Lower lobe of right lung (tissue), 2 donors: Measurements from ENCODE around the gene MROH7. TPM values are rescaled to one million over a fixed set of nuclear protein-coding genes. Genes with fewer than 3 reads are reported as not detected.

Experiments
- ATAC-seq, 2 donors: fragments of 200-7000 bp; cut with Tn5 transposase; one replicate each; pipeline ENCODE4 v1.9.1; 2020 to 2022; ENCODE audit warnings: mild to moderate bottlenecking in 2 of 2, moderate library complexity in 2 of 2
- DNase-seq: peaks from one replicate; pipeline ENCODE4 v3.0.0-alpha.2; 2020
- H3K27ac ChIP-seq: fragments of 200-600 bp; one replicate; pipeline ENCODE4 v1.8.0; 2022
- H3K27me3 ChIP-seq: fragments of 200-600 bp; one replicate; pipeline ENCODE4 v1.8.0; 2022; ENCODE audit warnings: low read depth
- H3K36me3 ChIP-seq: fragments of 200-600 bp; one replicate; pipeline ENCODE4 v1.8.0; 2022; ENCODE audit warnings: mild to moderate bottlenecking
- H3K4me1 ChIP-seq: fragments of 200-600 bp; one replicate; pipeline ENCODE4 v1.8.0; 2022
- H3K4me3 ChIP-seq: fragments of 200-600 bp; one replicate; pipeline ENCODE4 v1.8.0; 2022; ENCODE audit warnings: mild to moderate bottlenecking
- H3K9me3 ChIP-seq: fragments of 200-600 bp; one replicate; pipeline ENCODE4 v1.8.0; 2022
- intact Hi-C: fragments of 100-400 bp; cut with DNase I; formaldehyde crosslinking; loops from one replicate; pipeline ENCODE4 v1.11.0; 2022
- total RNA-seq: library from RNA; stranded (reverse); fragmentation: NEBNext Ultra II Directional; extraction: Animal tissue kit (Norgen Biotek cat#: 25700); gene quantifications from one replicate; pipeline ENCODE4 v1.2.1, GENCODE V29; 2021
- TF ChIP-seq, protein P1 (sequence below): fragments of 200-600 bp; IDR thresholded peaks from one replicate; pipeline ENCODE4 v1.8.0; 2022; ENCODE audit warnings: antibody characterized with exemption, mild to moderate bottlenecking
- donor health status: DM: no; HTN: yes; CAD: no; lungs with severe emphysema.

MROH7 gene
- total RNA-seq, 1 donor from 2014 or later = 2.1 TPM

DNA sequence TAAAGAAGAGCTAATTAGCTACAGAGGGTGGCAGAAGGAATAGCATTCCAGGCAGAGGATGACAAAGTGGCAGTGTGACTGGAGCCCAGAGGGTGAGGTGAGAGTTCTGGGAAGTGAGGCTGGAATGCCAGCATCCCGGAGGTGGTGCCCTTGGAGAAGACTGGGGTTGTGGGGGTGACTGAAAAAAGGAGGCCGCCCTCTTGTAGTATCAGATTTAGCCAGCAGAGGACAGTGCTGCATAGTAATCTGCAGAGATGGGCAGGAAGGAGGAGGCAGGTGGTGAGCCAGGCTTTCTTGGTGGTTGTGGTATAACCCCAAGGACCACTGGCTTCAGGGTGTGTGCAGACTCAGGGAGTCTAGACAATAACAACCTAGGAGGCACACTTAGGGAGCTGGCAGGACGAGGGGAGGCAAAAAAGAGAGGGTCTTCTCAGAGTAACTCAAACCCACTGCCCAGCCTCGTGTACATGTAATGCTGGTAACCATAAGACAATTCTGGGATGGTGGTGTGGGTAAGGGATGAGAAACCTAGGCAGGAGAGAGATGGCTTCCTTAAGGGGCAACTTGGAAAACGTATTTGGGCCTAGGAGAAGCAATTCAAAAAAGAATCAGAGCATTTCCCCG lies 30.5 kb downstream of the MROH7 start:
- Histone ChIP-seq H3K27ac (no peak overlapping the region), H3K4me1 (no peaks in the 10 kb centered on the region), H3K27me3 (no peaks in the 10 kb centered on the region), H3K36me3 (no peaks in the 10 kb centered on the region), H3K9me3 (no peaks in the 10 kb centered on the region), H3K4me3 (no peak overlapping the region)
- intact Hi-C loops = no loop called here
- TF ChIP-seq, protein P1, sequence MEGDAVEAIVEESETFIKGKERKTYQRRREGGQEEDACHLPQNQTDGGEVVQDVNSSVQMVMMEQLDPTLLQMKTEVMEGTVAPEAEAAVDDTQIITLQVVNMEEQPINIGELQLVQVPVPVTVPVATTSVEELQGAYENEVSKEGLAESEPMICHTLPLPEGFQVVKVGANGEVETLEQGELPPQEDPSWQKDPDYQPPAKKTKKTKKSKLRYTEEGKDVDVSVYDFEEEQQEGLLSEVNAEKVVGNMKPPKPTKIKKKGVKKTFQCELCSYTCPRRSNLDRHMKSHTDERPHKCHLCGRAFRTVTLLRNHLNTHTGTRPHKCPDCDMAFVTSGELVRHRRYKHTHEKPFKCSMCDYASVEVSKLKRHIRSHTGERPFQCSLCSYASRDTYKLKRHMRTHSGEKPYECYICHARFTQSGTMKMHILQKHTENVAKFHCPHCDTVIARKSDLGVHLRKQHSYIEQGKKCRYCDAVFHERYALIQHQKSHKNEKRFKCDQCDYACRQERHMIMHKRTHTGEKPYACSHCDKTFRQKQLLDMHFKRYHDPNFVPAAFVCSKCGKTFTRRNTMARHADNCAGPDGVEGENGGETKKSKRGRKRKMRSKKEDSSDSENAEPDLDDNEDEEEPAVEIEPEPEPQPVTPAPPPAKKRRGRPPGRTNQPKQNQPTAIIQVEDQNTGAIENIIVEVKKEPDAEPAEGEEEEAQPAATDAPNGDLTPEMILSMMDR = peak; percentile 68
- no peak for DNase-seq
- peak; percentile 73 to 78 for ATAC-seq

DNA sequence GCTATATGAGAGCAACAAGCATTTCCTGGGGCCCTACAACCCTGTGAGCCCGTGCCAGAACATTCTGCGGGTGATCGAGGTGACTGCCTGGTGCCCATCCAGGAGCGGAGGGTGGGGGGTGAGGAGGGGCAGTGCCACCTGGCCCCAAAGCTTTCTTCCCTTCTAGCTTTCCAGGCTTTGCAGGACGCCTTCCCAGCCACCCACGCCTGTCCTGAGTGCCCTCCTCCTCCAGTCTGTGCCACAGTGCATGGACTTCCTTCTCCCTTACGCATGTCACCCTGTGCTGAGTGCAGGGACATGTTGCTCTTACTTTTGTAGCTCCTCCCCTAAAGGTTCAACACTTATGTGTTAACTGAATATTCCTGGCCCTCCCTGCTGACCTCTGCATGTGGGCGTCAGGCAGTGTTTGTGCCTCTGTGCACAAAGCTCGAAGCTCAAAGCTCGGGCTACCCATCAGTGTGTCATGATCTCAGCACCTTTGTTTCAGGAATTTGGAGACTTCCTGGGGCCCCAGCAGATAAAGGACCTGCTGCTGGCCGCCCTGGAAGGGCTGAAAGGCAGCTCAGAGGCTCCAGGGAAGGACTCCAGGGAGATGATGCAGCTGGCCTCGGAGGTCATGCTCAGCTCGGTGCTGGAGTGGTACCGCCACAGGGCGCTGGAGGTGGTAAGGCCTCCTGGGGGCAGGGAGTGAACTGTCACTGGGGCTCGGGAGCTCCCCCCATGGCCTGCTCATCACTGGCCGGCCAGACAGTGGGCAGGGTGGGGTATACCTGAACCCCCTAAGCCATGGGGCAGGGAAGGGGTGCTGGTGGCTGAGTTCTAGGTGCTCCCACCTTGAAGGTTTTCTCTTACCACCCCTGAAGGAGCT lies 37.4 kb downstream of the MROH7 start:
- Histone ChIP-seq H3K4me1 (no peaks in the 10 kb centered on the region), H3K4me3 (no peak overlapping the region), H3K9me3 (no peaks in the 10 kb centered on the region), H3K36me3 (no peaks in the 10 kb centered on the region), H3K27ac (no peak overlapping the region), H3K27me3 (no peaks in the 10 kb centered on the region)
- ATAC-seq (peak in 1 of 2 donors; percentile 21), DNase-seq (no peak)
- TF ChIP-seq, protein P1 = no peak
- intact Hi-C loops = no loop called here

DNA sequence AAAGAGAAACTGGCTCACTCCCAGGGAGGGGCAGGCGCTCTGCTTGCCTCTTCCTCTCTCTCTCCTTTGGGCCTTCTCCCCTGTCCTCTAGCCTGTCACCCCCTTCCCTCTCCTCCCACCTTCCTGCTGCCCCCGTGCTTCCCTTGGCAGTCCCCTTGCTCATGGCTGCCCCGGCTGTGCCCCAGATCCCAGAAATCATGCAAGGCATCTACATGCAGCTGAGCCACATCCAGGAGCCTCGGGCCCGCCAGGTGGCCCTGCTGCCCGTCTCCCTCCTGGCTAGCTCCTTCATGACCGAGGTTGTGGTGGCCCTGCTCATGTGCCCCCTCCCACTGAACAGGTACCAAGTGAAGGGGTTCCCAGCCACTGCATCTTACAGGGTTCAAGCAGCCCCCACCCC lies 38.1 kb downstream of the MROH7 start:
- no peak overlapping the region for H3K27ac ChIP-seq
- H3K4me3 ChIP-seq = no peak overlapping the region
- intact Hi-C loops = no loop called here
- H3K9me3 ChIP-seq = no peaks in the 10 kb centered on the region
- no peaks in the 10 kb centered on the region for H3K36me3 ChIP-seq
- H3K27me3 ChIP-seq = no peaks in the 10 kb centered on the region
- ATAC-seq = no peak
- DNase-seq = no peak
- TF ChIP-seq, protein P1 = no peak
- H3K4me1 ChIP-seq = no peaks in the 10 kb centered on the region

DNA sequence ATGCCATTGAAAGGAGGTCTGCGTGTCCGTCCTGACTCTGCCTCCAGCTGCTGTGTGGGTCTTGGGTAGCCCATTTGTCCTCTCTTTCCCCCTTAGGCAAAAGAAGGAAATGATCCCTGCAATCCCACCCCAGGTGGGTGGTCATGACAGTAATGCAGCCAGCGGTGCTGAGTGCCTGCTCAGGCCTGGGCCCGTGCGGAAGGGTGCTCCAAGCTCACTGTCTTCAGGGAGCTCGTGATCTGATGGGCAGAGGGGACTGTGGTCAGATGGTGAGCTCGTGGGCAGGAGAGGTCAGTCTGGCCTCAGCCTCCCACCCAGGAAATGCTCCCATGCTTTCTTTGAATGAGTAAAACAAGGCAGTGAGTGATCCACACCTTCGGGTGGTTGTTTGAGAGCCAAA lies 38.8 kb downstream of the MROH7 start:
- TF ChIP-seq, protein P1 = no peak
- Histone ChIP-seq H3K27me3 (no peaks in the 10 kb centered on the region), H3K4me3 (no peak overlapping the region), H3K27ac (no peak overlapping the region), H3K4me1 (no peaks in the 10 kb centered on the region), H3K9me3 (no peaks in the 10 kb centered on the region), H3K36me3 (no peaks in the 10 kb centered on the region)
- intact Hi-C loops = no loop called here
- DNase-seq (no peak), ATAC-seq (no peak)

DNA sequence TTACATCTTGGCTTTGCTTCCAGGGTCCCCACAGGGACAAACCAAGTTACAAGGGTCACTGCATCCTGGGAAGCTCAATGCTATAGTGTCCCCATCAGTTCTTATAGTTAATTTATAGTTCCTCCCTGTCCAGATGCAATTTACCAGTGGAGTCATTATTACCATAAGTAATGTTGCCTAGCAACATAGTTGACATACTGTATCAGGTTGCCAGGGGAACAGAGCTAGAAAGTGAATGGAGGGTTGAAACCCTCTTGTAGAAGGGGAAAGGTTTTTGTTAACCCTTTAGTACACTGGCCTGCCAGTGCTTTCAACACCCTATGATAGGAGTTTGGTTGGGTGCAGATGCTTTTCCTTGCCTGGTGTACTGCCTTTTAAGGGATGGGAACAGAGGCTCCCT lies 39.8 kb downstream of the MROH7 start:
- DNase-seq = no peak
- H3K9me3 ChIP-seq = no peaks in the 10 kb centered on the region
- intact Hi-C loops = no loop called here

More for the DNA sequence above, 39.8 kb downstream of the MROH7 start:
- no peak for ATAC-seq
- Histone ChIP-seq H3K4me1 (no peaks in the 10 kb centered on the region), H3K4me3 (no peak overlapping the region), H3K36me3 (no peaks in the 10 kb centered on the region), H3K27ac (no peak overlapping the region), H3K27me3 (no peaks in the 10 kb centered on the region)
- TF ChIP-seq, protein P1 = no peak
